LNCaP clone FGC (cell line): ENCODE measurements around the gene DLEU7.

Experiments
- DNase-seq: peaks from one replicate; pipeline ENCODE4 v3.0.0-alpha.2; 2011; ENCODE audit warnings: low read depth
- H3K4me3 ChIP-seq: 2 replicates; pipeline ENCODE4 v1.5.1; 2011; ENCODE audit warnings: mild to moderate bottlenecking, low read depth, low read length, control low read depth
- CTCF ChIP-seq: IDR thresholded peaks from 2 replicates; pipeline ENCODE4 v1.5.1; 2012; ENCODE audit warnings: mild to moderate bottlenecking; ENCODE audit not compliant: control insufficient read depth, insufficient read depth; ENCODE audit errors: extremely low read depth

DLEU7 gene

GRCh38 chr13:50839828-50840227 lies 3.7 kb downstream of the DLEU7 start:
- DNase-seq = no peak
- TF ChIP-seq CTCF = no peak
- no peak overlapping the region for H3K4me3 ChIP-seq

- no peak for TF ChIP-seq CTCF
- no peak for DNase-seq
- no peak overlapping the region for H3K4me3 ChIP-seq
Measured at GRCh38 chr13:50838701-50839100, 4.8 kb downstream of the DLEU7 start.

- TF ChIP-seq CTCF = no peak
- DNase-seq = no peak
- no peak overlapping the region for H3K4me3 ChIP-seq
Measured at GRCh38 chr13:50838031-50838430, 5.5 kb downstream of the DLEU7 start.

- TF ChIP-seq CTCF = no peak
- DNase-seq = no peak
- no peak overlapping the region for H3K4me3 ChIP-seq
Measured at GRCh38 chr13:50831512-50831911, 12.0 kb downstream of the DLEU7 start.

- H3K4me3 ChIP-seq = no peak overlapping the region
- no peak for DNase-seq
- no peak for TF ChIP-seq CTCF
Measured at GRCh38 chr13:50829896-50830295, 13.6 kb downstream of the DLEU7 start.

- DNase-seq = no peak
- TF ChIP-seq CTCF = no peak
- no peak overlapping the region for H3K4me3 ChIP-seq
Measured at GRCh38 chr13:50829226-50829625, 14.3 kb downstream of the DLEU7 start.

GRCh38 chr13:50826035-50826434 lies 17.5 kb downstream of the DLEU7 start:
- H3K4me3 ChIP-seq = no peak overlapping the region
- DNase-seq = no peak
- TF ChIP-seq CTCF = no peak
